ENCODE measurements around the gene B4GALNT4.

B4GALNT4 gene

DNA sequence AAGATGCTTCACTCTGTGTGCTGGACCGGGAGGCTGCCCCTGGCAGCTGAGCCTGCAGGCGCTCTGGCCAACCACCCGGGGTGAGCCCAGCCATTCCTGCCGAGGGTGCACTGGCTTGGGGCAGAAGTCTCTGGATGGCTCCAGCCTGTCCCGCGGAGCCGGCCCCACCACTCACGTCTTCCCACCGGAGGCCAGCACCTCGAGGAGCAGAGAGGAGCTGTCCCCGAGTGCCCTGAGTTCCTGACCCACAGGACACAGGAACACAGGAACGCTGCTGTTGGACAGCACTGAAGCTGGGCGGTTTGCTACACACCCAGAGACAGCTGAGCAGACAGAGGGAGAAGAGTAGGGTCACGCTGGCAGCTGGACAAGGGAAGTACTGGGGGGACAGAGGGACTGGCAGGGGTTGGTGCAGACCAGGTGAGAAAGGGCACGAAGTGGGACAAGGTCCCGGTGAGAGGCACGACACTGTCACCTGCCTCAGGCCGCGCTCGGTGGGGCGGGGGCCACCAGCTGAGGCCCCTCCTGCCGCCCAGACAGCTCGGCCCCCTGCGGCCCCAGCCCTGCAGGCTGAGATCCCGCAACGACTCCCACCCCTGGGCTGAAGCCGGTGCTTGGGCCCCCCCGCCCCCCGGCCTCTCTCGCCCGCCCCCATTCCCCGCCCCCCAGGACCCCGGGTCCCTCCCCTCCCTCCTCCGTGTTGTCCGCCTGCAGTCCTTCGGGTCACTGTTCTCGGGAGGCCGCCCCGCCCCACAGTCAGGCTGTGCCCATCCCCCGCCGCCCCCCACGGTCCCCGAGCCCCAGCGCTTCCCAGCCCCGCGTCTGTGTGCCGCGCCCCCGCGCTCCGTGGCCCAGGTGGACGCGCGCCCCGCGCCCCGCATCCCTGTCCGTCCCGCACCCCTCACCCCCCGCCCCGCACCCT, 624 bp upstream of the B4GALNT4 start:
- CTCF ChIA-PET: no interaction called here
- POLR2A ChIA-PET: interaction anchor here (1.0 to 1.5 kb wide), 3 partner anchors 10 to 81 kb away, joined by 3 to 4 read pairs (median 3); partner anchors contain the start of gene PTDSS2

DNA sequence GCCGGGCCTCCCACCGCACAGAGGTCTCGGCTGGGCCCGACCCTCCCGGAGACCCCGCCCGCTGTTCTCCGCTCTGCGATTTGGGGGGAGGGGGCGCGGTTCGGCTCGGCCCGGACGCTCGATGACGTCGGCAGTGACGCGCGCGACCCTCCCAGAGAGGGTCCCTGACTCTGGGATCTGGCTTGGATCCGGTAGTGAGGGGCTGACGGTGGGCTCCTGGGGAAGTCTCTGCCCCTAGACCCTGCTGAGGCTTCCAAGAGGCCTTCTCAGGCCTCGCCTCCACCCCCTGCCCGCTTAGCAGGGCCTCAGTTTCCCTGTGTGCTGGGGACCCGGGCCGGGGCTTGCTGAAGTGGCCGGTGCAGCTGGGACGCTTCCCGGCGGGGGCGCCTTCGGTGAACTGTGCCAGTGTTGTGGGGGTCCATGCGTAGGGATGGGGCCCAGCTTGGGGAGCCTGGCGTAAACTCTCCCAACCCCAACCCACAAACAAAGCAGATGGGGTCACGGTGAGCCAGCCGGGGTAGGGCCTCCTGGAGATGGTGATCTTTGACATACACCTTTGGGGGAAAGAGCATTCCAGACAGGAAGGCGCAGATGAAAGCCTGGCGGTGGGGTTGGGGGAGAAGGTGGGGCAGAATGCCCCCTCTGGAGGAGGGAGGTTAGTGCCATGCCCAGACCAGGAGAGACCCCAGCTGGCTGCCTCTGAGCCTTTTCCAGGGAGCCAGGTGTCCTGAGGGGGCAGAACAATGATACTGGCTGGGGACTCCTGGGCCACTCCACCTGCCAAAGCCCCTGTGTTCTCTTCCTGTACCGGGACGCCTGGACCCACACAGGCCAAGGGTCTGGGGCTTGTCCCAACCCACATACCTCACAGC, 1.0 kb downstream of the B4GALNT4 start:
- ChIA-PET CTCF (interaction anchor here (0.6 kb wide), 1 partner anchor 78 kb away, joined by 4 read pairs; no protein-coding TSS in a partner anchor), POLR2A (interaction anchor here (1.0 to 1.9 kb wide), 2 partner anchors 78 to 79 kb away, joined by 3 to 6 read pairs; no protein-coding TSS in a partner anchor)
- no peak for DNase-seq (ENCODE audit: extremely low spot score)
- no peak for TF ChIP-seq ARNT (IDR thresholded peaks at IDR 0.05)

More for the DNA sequence above, 624 bp upstream of the B4GALNT4 start:
- no peak for TF ChIP-seq TARDBP (IDR thresholded peaks at IDR 0.05)
- no peak for TF ChIP-seq L3MBTL2 (conservative IDR thresholded peaks at IDR 0.05)
- TF ChIP-seq ARNT (IDR thresholded peaks at IDR 0.05): no peak
- TF ChIP-seq CTBP1 (IDR thresholded peaks at IDR 0.05; ENCODE audit: borderline replicate concordance): no peak
- no peak for TF ChIP-seq FOXK2 (IDR thresholded peaks at IDR 0.05)
- no peak for TF ChIP-seq FOXA1 (IDR thresholded peaks at IDR 0.05)
- no peak for TF ChIP-seq ELF4 (IDR thresholded peaks at IDR 0.05)
- TF ChIP-seq ZNF384 (IDR thresholded peaks at IDR 0.05): no peak
- no peak for TF ChIP-seq SP1 (IDR thresholded peaks at IDR 0.05)
- TF ChIP-seq, protein P1, sequence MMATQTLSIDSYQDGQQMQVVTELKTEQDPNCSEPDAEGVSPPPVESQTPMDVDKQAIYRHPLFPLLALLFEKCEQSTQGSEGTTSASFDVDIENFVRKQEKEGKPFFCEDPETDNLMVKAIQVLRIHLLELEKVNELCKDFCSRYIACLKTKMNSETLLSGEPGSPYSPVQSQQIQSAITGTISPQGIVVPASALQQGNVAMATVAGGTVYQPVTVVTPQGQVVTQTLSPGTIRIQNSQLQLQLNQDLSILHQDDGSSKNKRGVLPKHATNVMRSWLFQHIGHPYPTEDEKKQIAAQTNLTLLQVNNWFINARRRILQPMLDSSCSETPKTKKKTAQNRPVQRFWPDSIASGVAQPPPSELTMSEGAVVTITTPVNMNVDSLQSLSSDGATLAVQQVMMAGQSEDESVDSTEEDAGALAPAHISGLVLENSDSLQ (IDR thresholded peaks at IDR 0.05): no peak
- no peak for TF ChIP-seq NFRKB (IDR thresholded peaks at IDR 0.05)
- no peak for TF ChIP-seq HDGF (IDR thresholded peaks at IDR 0.05; ENCODE audit: borderline replicate concordance)
- DNase-seq (ENCODE audit: extremely low spot score): no peak

DNA sequence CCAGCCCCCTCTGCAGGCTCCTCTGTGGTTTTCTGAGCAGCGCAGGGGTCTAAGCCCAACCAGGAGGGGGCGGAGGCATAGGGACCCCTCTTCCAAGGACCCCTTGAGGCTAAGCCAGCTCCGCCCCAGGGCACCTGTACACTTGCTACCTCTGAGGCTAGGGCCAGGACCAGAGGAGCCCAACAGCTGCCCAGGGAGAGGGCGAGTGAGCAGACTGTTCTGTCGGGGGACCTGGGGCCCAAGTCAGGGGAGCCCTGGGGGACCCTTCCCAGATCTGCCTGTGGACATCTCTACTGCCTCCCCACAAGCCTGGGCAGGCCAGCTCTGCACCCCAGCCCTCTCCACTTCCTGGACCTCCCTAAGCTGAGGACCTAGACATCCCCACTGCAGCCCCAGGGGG, 1.8 kb downstream of the B4GALNT4 start:
- no peak for TF ChIP-seq ARNT (IDR thresholded peaks at IDR 0.05)
- TF ChIP-seq ZNF384 (IDR thresholded peaks at IDR 0.05): no peak
- ChIA-PET CTCF (interaction anchor here (0.6 kb wide), 1 partner anchor 77 kb away, joined by 4 read pairs; no protein-coding TSS in a partner anchor), POLR2A (interaction anchor here (1.0 to 1.9 kb wide), 2 partner anchors 77 to 79 kb away, joined by 3 to 6 read pairs; no protein-coding TSS in a partner anchor)
- no peak for DNase-seq (ENCODE audit: extremely low spot score)

DNA sequence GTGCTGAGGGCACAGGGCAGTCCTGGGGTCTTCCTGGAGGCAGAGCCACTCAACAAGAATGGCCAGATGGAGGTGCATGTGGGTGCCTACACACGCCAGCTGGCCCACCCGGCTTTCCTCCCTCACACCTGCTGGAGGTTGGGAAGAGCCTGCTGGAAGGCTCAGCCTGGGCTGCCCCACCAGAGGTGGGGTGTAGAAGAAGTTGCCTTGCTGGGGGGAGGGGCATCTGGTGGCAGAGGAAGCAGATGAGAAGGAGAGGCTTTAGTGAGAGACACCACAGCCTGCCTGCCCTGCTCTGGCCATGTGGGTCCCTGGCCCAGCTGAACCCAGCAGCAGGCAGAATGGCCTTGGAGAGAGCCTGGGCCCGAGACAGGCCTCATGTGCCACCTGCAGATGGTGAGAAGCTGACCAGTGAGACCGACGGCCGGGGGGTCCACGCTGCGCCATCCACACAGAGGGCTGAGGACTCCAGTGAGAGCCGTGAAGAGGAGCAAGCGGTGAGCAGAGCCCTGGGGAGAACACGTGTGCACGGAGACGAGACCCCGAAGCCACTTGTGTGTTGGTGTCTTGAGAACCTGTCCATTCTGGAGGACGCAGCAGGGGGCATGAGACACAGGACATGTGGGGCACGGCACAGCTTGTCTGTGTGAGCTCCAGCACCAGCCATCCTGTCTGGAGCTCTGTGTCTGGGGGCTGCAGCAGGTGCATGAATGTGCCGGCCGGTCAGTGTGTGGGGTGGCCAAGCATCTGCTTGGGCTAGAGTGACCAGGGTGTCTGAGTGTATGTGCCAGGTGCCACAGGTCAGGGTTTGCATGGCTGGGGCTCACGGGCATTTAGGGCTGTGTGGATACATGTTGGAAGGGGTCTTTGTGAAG, 2.7 kb downstream of the B4GALNT4 start:
- TF ChIP-seq, protein P1 (IDR thresholded peaks at IDR 0.05): no peak
- no peak for TF ChIP-seq BHLHE40 (IDR thresholded peaks at IDR 0.05; ENCODE audit: borderline replicate concordance)
- TF ChIP-seq SUZ12 (IDR thresholded peaks at IDR 0.05): no peak
- TF ChIP-seq FOXM1 (IDR thresholded peaks at IDR 0.05; ENCODE audit: borderline replicate concordance): no peak
- POLR2A ChIA-PET: interaction anchor here (1.2 kb wide), 1 partner anchor 165 kb away, joined by 3 read pairs; the partner anchor contains the start of genes BET1L and RIC8A
- DNase-seq (ENCODE audit: extremely low spot score): no peak
- CTCF ChIA-PET: no interaction called here

DNA sequence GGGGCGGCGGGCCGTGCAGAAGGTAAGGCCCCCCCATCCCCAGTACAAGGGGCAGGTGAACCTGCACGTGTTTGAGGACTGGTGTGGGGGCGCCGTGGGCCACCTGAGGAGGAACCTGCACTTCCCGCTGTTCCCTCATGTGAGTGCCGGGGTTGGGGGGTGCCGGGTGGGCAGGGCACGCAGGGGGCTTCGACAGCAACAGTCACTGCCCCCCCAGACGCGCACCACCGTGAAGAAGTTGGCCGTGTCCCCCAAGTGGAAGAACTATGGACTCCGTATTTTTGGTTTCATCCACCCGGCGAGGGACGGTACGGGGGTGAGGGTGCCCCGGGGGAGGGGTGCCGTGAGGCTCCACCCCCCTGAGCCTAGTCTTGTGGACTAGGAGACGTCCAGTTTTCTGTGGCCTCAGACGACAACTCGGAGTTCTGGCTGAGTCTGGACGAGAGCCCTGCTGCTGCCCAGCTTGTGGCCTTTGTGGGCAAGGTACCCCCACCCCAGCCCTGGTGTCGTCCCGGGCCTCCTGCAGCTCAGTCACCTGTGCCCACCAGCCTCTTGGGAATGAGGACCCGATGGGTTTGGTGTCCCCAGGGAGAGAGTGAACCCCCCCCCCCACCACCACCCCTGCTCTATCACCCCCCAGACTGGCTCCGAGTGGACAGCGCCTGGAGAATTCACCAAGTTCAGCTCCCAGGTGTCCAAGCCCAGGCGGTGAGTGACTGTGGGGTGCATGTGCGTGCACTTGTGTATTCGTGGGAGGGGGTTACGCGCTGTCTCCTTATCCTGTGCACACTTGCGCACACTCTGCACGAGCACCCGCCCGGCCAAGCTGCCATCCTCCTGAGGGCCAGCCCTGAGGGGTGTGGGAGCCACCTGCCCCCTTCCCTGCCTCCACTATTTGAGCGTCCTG, 3.8 kb downstream of the B4GALNT4 start:
- no peak for DNase-seq (ENCODE audit: extremely low spot score)
- POLR2A ChIA-PET: no interaction called here
- CTCF ChIA-PET: no interaction called here
- no peak for TF ChIP-seq ZNF384 (IDR thresholded peaks at IDR 0.05)
- TF ChIP-seq SUZ12 (IDR thresholded peaks at IDR 0.05): no peak
- no peak for TF ChIP-seq CTBP1 (IDR thresholded peaks at IDR 0.05; ENCODE audit: borderline replicate concordance)
- TF ChIP-seq FOXA1 (IDR thresholded peaks at IDR 0.05): no peak
- no peak for TF ChIP-seq FOXM1 (IDR thresholded peaks at IDR 0.05; ENCODE audit: borderline replicate concordance)
- TF ChIP-seq FOXK2 (IDR thresholded peaks at IDR 0.05): no peak
- TF ChIP-seq, protein P1 (IDR thresholded peaks at IDR 0.05): no peak
- TF ChIP-seq ELF4 (IDR thresholded peaks at IDR 0.05): no peak
- TF ChIP-seq BHLHE40 (IDR thresholded peaks at IDR 0.05; ENCODE audit: borderline replicate concordance): no peak
- TF ChIP-seq NFRKB (IDR thresholded peaks at IDR 0.05): no peak
- TF ChIP-seq ARNT (IDR thresholded peaks at IDR 0.05): no peak
- TF ChIP-seq HDGF (IDR thresholded peaks at IDR 0.05; ENCODE audit: borderline replicate concordance): no peak
- TF ChIP-seq L3MBTL2 (conservative IDR thresholded peaks at IDR 0.05): no peak
- TF ChIP-seq SP1 (IDR thresholded peaks at IDR 0.05): no peak
- no peak for TF ChIP-seq TARDBP (IDR thresholded peaks at IDR 0.05)
- TF ChIP-seq LEF1 (IDR thresholded peaks at IDR 0.05; ENCODE audit: borderline replicate concordance): no peak

All from HEK293T (cell line).